Measurements from ENCODE around the gene DCDC1. TPM values are rescaled to one million over a fixed set of nuclear protein-coding genes. Genes with fewer than 3 reads are reported as not detected.
A peak's percentile ranks its signal among the peaks of the same experiment; 100 is the strongest.

Gene DCDC1
- polyA plus RNA-seq, 2 of the 4 experiments (the other 2 are of a cell fraction): 2.8 to 9.5 TPM

- no peak overlapping the region for H3K4me2 ChIP-seq
- H3K27ac ChIP-seq: no peak overlapping the region
- ChIA-PET POLR2A (no interaction called here), CTCF (interaction anchor here (0.7 to 1.3 kb wide), 7 partner anchors 15 to 713 kb away, joined by 3 to 4 read pairs (median 3); no protein-coding TSS in a partner anchor)
- peak in 1 of 2 experiments; percentile 58; a peak in 2 of 6 replicates for ATAC-seq
- TF ChIP-seq HDAC2 (IDR thresholded peaks at IDR 0.05) (no peak), ZSCAN20 (CRISPR knock-in tag; IDR thresholded peaks at IDR 0.05) (no peak), CHD2 (IDR thresholded peaks at IDR 0.05; ENCODE audit: low read length, partially characterized antibody) (no peak), ZC3H11A (IDR thresholded peaks at IDR 0.05) (no peak), EHF (CRISPR knock-in tag; IDR thresholded peaks at IDR 0.05) (no peak), JUNB (IDR thresholded peaks at IDR 0.05) (no peak), SMC3 (IDR thresholded peaks at IDR 0.05) (peak; percentile 50), JUN (IDR thresholded peaks at IDR 0.05) (no peak), FOSB (CRISPR knock-in tag; IDR thresholded peaks at IDR 0.05) (no peak), RAD21 (conservative IDR thresholded peaks at IDR 0.05 in 1 of 2, IDR thresholded peaks at IDR 0.05 in 1 of 2) (peak; percentile 53 to 57), KDM5A (IDR thresholded peaks at IDR 0.05) (no peak), BCL3 (IDR thresholded peaks at IDR 0.05) (no peak)
- TF ChIP-seq, protein P1, sequence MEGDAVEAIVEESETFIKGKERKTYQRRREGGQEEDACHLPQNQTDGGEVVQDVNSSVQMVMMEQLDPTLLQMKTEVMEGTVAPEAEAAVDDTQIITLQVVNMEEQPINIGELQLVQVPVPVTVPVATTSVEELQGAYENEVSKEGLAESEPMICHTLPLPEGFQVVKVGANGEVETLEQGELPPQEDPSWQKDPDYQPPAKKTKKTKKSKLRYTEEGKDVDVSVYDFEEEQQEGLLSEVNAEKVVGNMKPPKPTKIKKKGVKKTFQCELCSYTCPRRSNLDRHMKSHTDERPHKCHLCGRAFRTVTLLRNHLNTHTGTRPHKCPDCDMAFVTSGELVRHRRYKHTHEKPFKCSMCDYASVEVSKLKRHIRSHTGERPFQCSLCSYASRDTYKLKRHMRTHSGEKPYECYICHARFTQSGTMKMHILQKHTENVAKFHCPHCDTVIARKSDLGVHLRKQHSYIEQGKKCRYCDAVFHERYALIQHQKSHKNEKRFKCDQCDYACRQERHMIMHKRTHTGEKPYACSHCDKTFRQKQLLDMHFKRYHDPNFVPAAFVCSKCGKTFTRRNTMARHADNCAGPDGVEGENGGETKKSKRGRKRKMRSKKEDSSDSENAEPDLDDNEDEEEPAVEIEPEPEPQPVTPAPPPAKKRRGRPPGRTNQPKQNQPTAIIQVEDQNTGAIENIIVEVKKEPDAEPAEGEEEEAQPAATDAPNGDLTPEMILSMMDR (IDR thresholded peaks at IDR 0.05): peak; percentile 44
- FAIRE-seq: peak; percentile 68
- 10% methylated on average over 5 of the region's 5 CpGs for WGBS (ENCODE audit: missing lambda C conversion rate)
- no peak overlapping the region for H3K4me3 ChIP-seq
- H3K9me3 ChIP-seq: no peaks in the 10 kb centered on the region
- peak in 1 of 2 experiments; percentile 9 for DNase-seq (ENCODE audit: low read depth in 1 of 2, low spot score in 1 of 2)
- H3K4me1 ChIP-seq: no peaks in the 10 kb centered on the region
These were observed 514.0 kb downstream of the DCDC1 start for GRCh38 chr11:30855383-30856006.

- H3K4me2 ChIP-seq: no peak overlapping the region
- CTCF ChIA-PET: no interaction called here
- no peaks in the 10 kb centered on the region for H3K9me3 ChIP-seq
- DNase-seq (ENCODE audit: low read depth in 1 of 2, low spot score in 1 of 2) (no peak), FAIRE-seq (no peak), ATAC-seq (no peak)
- H3K4me3 ChIP-seq: no peak overlapping the region
- POLR2A ChIA-PET: no interaction called here
- no peaks in the 10 kb centered on the region for H3K4me1 ChIP-seq
- no peak for TF ChIP-seq RAD21 (conservative IDR thresholded peaks at IDR 0.05 in 1 of 2, IDR thresholded peaks at IDR 0.05 in 1 of 2)
- no peak for TF ChIP-seq FOSL2 (IDR thresholded peaks at IDR 0.05)
- no peak for TF ChIP-seq FOSL2 (CRISPR knock-in tag; IDR thresholded peaks at IDR 0.05)
- TF ChIP-seq JUN (IDR thresholded peaks at IDR 0.05): no peak
- TF ChIP-seq ATOH8 (CRISPR knock-in tag; IDR thresholded peaks at IDR 0.05; ENCODE audit: low read depth): no peak
- no peak for TF ChIP-seq ZSCAN20 (CRISPR knock-in tag; IDR thresholded peaks at IDR 0.05)
- no peak for TF ChIP-seq TP53 (CRISPR knock-in tag; IDR thresholded peaks at IDR 0.05)
- TF ChIP-seq, protein P2, sequence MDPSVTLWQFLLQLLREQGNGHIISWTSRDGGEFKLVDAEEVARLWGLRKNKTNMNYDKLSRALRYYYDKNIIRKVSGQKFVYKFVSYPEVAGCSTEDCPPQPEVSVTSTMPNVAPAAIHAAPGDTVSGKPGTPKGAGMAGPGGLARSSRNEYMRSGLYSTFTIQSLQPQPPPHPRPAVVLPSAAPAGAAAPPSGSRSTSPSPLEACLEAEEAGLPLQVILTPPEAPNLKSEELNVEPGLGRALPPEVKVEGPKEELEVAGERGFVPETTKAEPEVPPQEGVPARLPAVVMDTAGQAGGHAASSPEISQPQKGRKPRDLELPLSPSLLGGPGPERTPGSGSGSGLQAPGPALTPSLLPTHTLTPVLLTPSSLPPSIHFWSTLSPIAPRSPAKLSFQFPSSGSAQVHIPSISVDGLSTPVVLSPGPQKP (IDR thresholded peaks at IDR 0.05; ENCODE audit: low read depth, low read length): no peak
- TF ChIP-seq MYC (IDR thresholded peaks at IDR 0.05; ENCODE audit: borderline replicate concordance, low read length): no peak
- no peak for TF ChIP-seq MAZ (IDR thresholded peaks at IDR 0.05; ENCODE audit: borderline replicate concordance, low read depth, low read length)
- TF ChIP-seq HMGXB4 (CRISPR knock-in tag; IDR thresholded peaks at IDR 0.05; ENCODE audit: borderline replicate concordance): no peak
- TF ChIP-seq RNF2 (IDR thresholded peaks at IDR 0.05; ENCODE audit: borderline replicate concordance, low read depth): no peak
- TF ChIP-seq BHLHE40 (IDR thresholded peaks at IDR 0.05; ENCODE audit: low read depth, low read length): no peak
- TF ChIP-seq, protein P3, sequence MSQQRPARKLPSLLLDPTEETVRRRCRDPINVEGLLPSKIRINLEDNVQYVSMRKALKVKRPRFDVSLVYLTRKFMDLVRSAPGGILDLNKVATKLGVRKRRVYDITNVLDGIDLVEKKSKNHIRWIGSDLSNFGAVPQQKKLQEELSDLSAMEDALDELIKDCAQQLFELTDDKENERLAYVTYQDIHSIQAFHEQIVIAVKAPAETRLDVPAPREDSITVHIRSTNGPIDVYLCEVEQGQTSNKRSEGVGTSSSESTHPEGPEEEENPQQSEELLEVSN (IDR thresholded peaks at IDR 0.05; ENCODE audit: borderline replicate concordance, low read depth): no peak
- no peak for TF ChIP-seq CBX2 (IDR thresholded peaks at IDR 0.05; ENCODE audit: borderline replicate concordance, low read depth)
- TF ChIP-seq POLR2A (IDR thresholded peaks at IDR 0.05; ENCODE audit: low read length): no peak
- no peak for TF ChIP-seq CEBPB (IDR thresholded peaks at IDR 0.05)
- H3K27ac ChIP-seq: no peak overlapping the region
These were observed 516.1 kb downstream of the DCDC1 start for GRCh38 chr11:30853439-30853838.

All from A549 (cell line).